H1 (cell line): ENCODE measurements around the gene DZIP1L. TPM values are rescaled to one million over a fixed set of nuclear protein-coding genes. Genes with fewer than 3 reads are reported as not detected.

Experiments used
- CTCF ChIA-PET: fragments of 300-600 bp; sonication (Branson Sonifier 250); formaldehyde crosslinking; loops from one replicate; lab custom pipeline; 2021; ENCODE audit not compliant: partially characterized antibody; lab: Charles Lee
- POLR2A ChIA-PET: fragments of 300-600 bp; sonication (Branson Sonifier 250); formaldehyde crosslinking; loops from one replicate; lab custom pipeline; 2021; ENCODE audit warnings: inconsistent platforms; ENCODE audit not compliant: partially characterized antibody; lab: Charles Lee
- DNase-seq, 2 experiments: peaks; one replicate each; pipeline versions ENCODE4 v3.0.0 to v3.0.0-alpha.2; 2010 to 2022; ENCODE audit warnings: low spot score in 2 of 2, low read depth in 1 of 2, mixed read lengths in 1 of 2
- FAIRE-seq: peaks from 2 replicates; lab custom pipeline; 2011; peaks lifted over from hg19 to GRCh38; lab: Jason Lieb, UNC
- H2AFZ ChIP-seq: 2 replicates; pipeline ENCODE4 v1.8.1; 2012; ENCODE audit warnings: low read length, inconsistent platforms
- H2AK5ac ChIP-seq: 2 replicates; pipeline ENCODE4 v1.6.1; 2013; ENCODE audit warnings: low read depth, low read length
- H2BK120ac ChIP-seq: replicated peaks from 2 replicates; pipeline ENCODE3; 2013; ENCODE audit warnings: low read depth, low read length, inconsistent platforms
- H2BK12ac ChIP-seq: 2 replicates; pipeline ENCODE4 v1.6.1; 2013; ENCODE audit warnings: low read depth, low read length
- H2BK15ac ChIP-seq: 2 replicates; pipeline ENCODE4 v1.6.1; 2013; ENCODE audit warnings: low read length
- H2BK20ac ChIP-seq: 2 replicates; pipeline ENCODE4 v1.6.1; 2013; ENCODE audit warnings: low read length
- H2BK5ac ChIP-seq: 2 replicates; pipeline ENCODE4 v1.6.1; 2013; ENCODE audit warnings: low read depth, low read length
- H3K14ac ChIP-seq: 2 replicates; pipeline ENCODE4 v1.6.1; 2013; ENCODE audit warnings: inconsistent platforms; ENCODE audit not compliant: insufficient read length
- H3K18ac ChIP-seq: 2 replicates; pipeline ENCODE4 v1.6.1; 2013; ENCODE audit warnings: low read length; ENCODE audit errors: extremely low read depth
- H3K23ac ChIP-seq: 2 replicates; pipeline ENCODE4 v1.6.1; 2013; ENCODE audit warnings: inconsistent platforms; ENCODE audit not compliant: insufficient read length
- H3K23me2 ChIP-seq: 2 replicates; pipeline ENCODE4 v1.6.1; 2013; ENCODE audit warnings: low read depth, low read length
- H3K27ac ChIP-seq: 2 replicates; pipeline ENCODE4 v1.6.1; 2011; ENCODE audit warnings: low read depth, low read length, inconsistent platforms
- H3K27me3 ChIP-seq, 4 experiments: replicated peaks in 1 of 4; 1 replicate in 1 of 4; 2 replicates in 3 of 4; pipeline versions ENCODE4 v1.6.1 to v1.8.1; 2011 to 2013; ENCODE audit warnings: low read length in 3 of 4, mild to moderate bottlenecking in 3 of 4, inconsistent platforms in 2 of 4, mixed read lengths in 2 of 4, moderate library complexity in 1 of 4; ENCODE audit not compliant: control insufficient read depth in 3 of 4, insufficient read depth in 3 of 4; ENCODE audit errors: extremely low read depth in 1 of 4
- H3K36me3 ChIP-seq, 4 experiments: 2 replicates each; pipeline versions ENCODE4 v1.6.1 to v1.8.1; 2011 to 2013; ENCODE audit warnings: mild to moderate bottlenecking in 4 of 4, low read length in 3 of 4, moderate library complexity in 2 of 4, control low read depth in 1 of 4, inconsistent platforms in 1 of 4; ENCODE audit not compliant: insufficient read depth in 4 of 4, control insufficient read depth in 2 of 4
- H3K4ac ChIP-seq: replicated peaks from 2 replicates; pipeline ENCODE3; 2013; ENCODE audit warnings: low read length, low read depth, mixed read lengths, inconsistent platforms; ENCODE audit not compliant: insufficient read length
- H3K4me1 ChIP-seq, 4 experiments: replicated peaks in 1 of 4; 1 replicate in 1 of 4; 2 replicates in 3 of 4; pipeline versions ENCODE4 v1.6.1 to v1.8.1; 2011 to 2013; ENCODE audit warnings: low read length in 3 of 4, inconsistent platforms in 2 of 4, mixed read lengths in 1 of 4; ENCODE audit not compliant: insufficient read depth in 4 of 4, control insufficient read depth in 3 of 4
- H3K4me2 ChIP-seq, 2 experiments: 2 replicates each; pipeline versions ENCODE4 v1.6.1 to v1.8.1; 2011 to 2013; ENCODE audit warnings: low read depth in 2 of 2, low read length in 2 of 2, control low read depth in 1 of 2, inconsistent platforms in 1 of 2, mild to moderate bottlenecking in 1 of 2; ENCODE audit not compliant: insufficient read depth in 1 of 2
- H3K4me3 ChIP-seq, 4 experiments: fragments of 200-600, 300-600 bp in 1 of 4; sonication (generic), shearing (Covaris generic), sonication (Bioruptor Twin) in 1 of 4; 2 replicates each; pipeline versions ENCODE4 v1.5.1 to v1.8.1; 2011 to 2016; ENCODE audit warnings: low read length in 4 of 4, low read depth in 3 of 4, control low read depth in 2 of 4, inconsistent platforms in 2 of 4, mild to moderate bottlenecking in 2 of 4, mixed read lengths in 1 of 4, moderate library complexity in 1 of 4; ENCODE audit not compliant: insufficient read depth in 2 of 4; ENCODE audit errors: extremely low read depth in 1 of 4
- H3K56ac ChIP-seq: replicated peaks from 2 replicates; pipeline ENCODE3; 2013; ENCODE audit warnings: low read depth, mild to moderate bottlenecking, mixed read lengths, low read length, inconsistent platforms; ENCODE audit not compliant: insufficient read length
- H3K79me1 ChIP-seq: 2 replicates; pipeline ENCODE4 v1.6.1; 2013; ENCODE audit warnings: low read depth, low read length, control low read depth
- H3K79me2 ChIP-seq, 2 experiments: 2 replicates each; pipeline versions ENCODE4 v1.6.1 to v1.8.1; 2012 to 2013; ENCODE audit warnings: low read length in 2 of 2, mild to moderate bottlenecking in 2 of 2, inconsistent platforms in 1 of 2; ENCODE audit not compliant: insufficient read depth in 2 of 2, control insufficient read depth in 1 of 2
- H3K9ac ChIP-seq, 4 experiments: replicated peaks in 1 of 4; 1 replicate in 1 of 4; 2 replicates in 3 of 4; pipeline versions ENCODE4 v1.6.1 to v1.8.1; 2011 to 2013; ENCODE audit warnings: low read depth in 3 of 4, low read length in 3 of 4, control low read depth in 2 of 4, mild to moderate bottlenecking in 2 of 4, moderate library complexity in 2 of 4, inconsistent platforms in 1 of 4; ENCODE audit errors: extremely low read depth in 1 of 4
- H3K9me3 ChIP-seq, 2 experiments: 2 replicates each; pipeline versions ENCODE4 v1.6.1 to v1.8.1; 2012 to 2013; ENCODE audit warnings: mild to moderate bottlenecking in 2 of 2, moderate library complexity in 2 of 2, control low read depth in 1 of 2, inconsistent platforms in 1 of 2, low read depth in 1 of 2, low read length in 1 of 2, mixed read lengths in 1 of 2; ENCODE audit not compliant: insufficient read depth in 2 of 2
- H4K20me1 ChIP-seq, 2 experiments: replicated peaks in 1 of 2; 2 replicates each; pipeline versions ENCODE3 to v1.8.1; 2011 to 2013; ENCODE audit warnings: inconsistent platforms in 2 of 2, low read length in 2 of 2, mild to moderate bottlenecking in 1 of 2; ENCODE audit not compliant: insufficient read depth in 2 of 2, control insufficient read depth in 1 of 2
- H4K5ac ChIP-seq: 2 replicates; pipeline ENCODE4 v1.6.1; 2013; ENCODE audit warnings: low read length, low read depth, mixed read lengths, inconsistent platforms; ENCODE audit not compliant: insufficient read length
- H4K8ac ChIP-seq: 2 replicates; pipeline ENCODE4 v1.8.0; 2013; ENCODE audit warnings: mild to moderate bottlenecking, moderate library complexity, low read length, inconsistent platforms; ENCODE audit not compliant: insufficient read depth; ENCODE audit errors: extremely low read depth
- H4K91ac ChIP-seq: replicated peaks from 2 replicates; pipeline ENCODE3; 2013; ENCODE audit warnings: low read length, mixed read lengths, inconsistent platforms; ENCODE audit not compliant: insufficient read length
- BCL11A ChIP-seq, 2 experiments: IDR thresholded peaks; one replicate each; pipeline ENCODE4 v1.6.1; 2011; ENCODE audit warnings: low read depth in 2 of 2, low read length in 2 of 2, mild to moderate bottlenecking in 2 of 2
- CHD1 ChIP-seq: IDR thresholded peaks from 2 replicates; pipeline ENCODE4 v1.6.1; 2012; ENCODE audit warnings: low read depth, low read length, improper control_type of control experiment
- FOSL1 ChIP-seq: IDR thresholded peaks from 2 replicates; pipeline ENCODE4 v1.6.1; 2011; ENCODE audit warnings: mild to moderate bottlenecking, low read depth, low read length, moderate library complexity; ENCODE audit not compliant: insufficient read depth
- JUN ChIP-seq: IDR thresholded peaks from 2 replicates; pipeline ENCODE4 v1.6.1; 2011; ENCODE audit warnings: low read depth, mild to moderate bottlenecking, improper control_type of control experiment, low read length
- KDM5A ChIP-seq: fragments of 200-600 bp; IDR thresholded peaks from 2 replicates; pipeline ENCODE4 v1.7.1; 2012; ENCODE audit warnings: mild to moderate bottlenecking, low read length, inconsistent platforms, mixed read lengths
- NRF1 ChIP-seq: IDR thresholded peaks from 2 replicates; pipeline ENCODE4 v1.6.1; 2011; ENCODE audit warnings: mild to moderate bottlenecking, low read depth, low read length, improper control_type of control experiment
- PHF8 ChIP-seq: fragments of 200-600 bp; sonication (generic); conservative IDR thresholded peaks from 2 replicates; pipeline ENCODE4 v1.7.1; 2012; ENCODE audit warnings: low read depth, mild to moderate bottlenecking, inconsistent platforms, low read length, moderate library complexity
- POLR2AphosphoS5 ChIP-seq: IDR thresholded peaks from 2 replicates; pipeline ENCODE4 v1.6.1; 2011; ENCODE audit warnings: low read depth, low read length
- RXRA ChIP-seq: IDR thresholded peaks from 2 replicates; pipeline ENCODE4 v1.6.1; 2011; ENCODE audit warnings: low read depth, mild to moderate bottlenecking, low read length, moderate library complexity; ENCODE audit not compliant: insufficient read depth
- SIRT6 ChIP-seq: IDR thresholded peaks from one replicate; pipeline ENCODE4 v1.7.1; 2012; ENCODE audit warnings: low read length, inconsistent platforms
- SP2 ChIP-seq: IDR thresholded peaks from 2 replicates; pipeline ENCODE4 v1.6.1; 2012; ENCODE audit warnings: mild to moderate bottlenecking, low read length, inconsistent platforms
- SP4 ChIP-seq: IDR thresholded peaks from 2 replicates; pipeline ENCODE4 v1.6.1; 2012; ENCODE audit warnings: low read length, inconsistent platforms
- SRF ChIP-seq: IDR thresholded peaks from 2 replicates; pipeline ENCODE4 v1.6.1; 2011; ENCODE audit warnings: mild to moderate bottlenecking, low read depth, low read length, moderate library complexity
- TAF1 ChIP-seq: IDR thresholded peaks from 2 replicates; pipeline ENCODE4 v1.6.1; 2011; ENCODE audit warnings: mild to moderate bottlenecking, low read depth, low read length
- WGBS, 2 experiments: shearing (Covaris generic) in 1 of 2; methylation state at CpG; one replicate each; pipeline versions ENCODE4 v1.1.6 to v1.1.7; 2013 to 2015; ENCODE audit warnings: low lambda C conversion rate in 2 of 2, mixed read lengths in 2 of 2, inconsistent platforms in 1 of 2, low coverage in 1 of 2, missing lambda C conversion rate in 1 of 2; ENCODE audit not compliant: insufficient replicate concordance in 2 of 2, insufficient coverage in 1 of 2, insufficient read length in 1 of 2; ENCODE audit errors: extremely low coverage in 1 of 2, missing lambda C conversion rate in 1 of 2; 5-methylcytosine and 5-hydroxymethylcytosine counted together
- polyA plus RNA-seq, 7 experiments: library from polyadenylated mRNA; depleted of rRNA in 3 of 7; stranded (reverse) in 5 of 7; unstranded in 2 of 7; fragments of >200 nt in 5 of 7; fragments of 200-250 nt in 2 of 7; gene quantifications; 1 replicate in 5 of 7; 2 replicates in 1 of 7; 4 replicates in 1 of 7; pipeline versions ENCODE4 v1.2.1 to v1.2.3, GENCODE V29; 2011 to 2013; ENCODE audit warnings: missing spikeins in 2 of 7, mixed read lengths in 2 of 7
- total RNA-seq: library from RNA; stranded (reverse); fragmentation: NEBNext Ultra II Directional; extraction: Animal tissue kit (Norgen Biotek cat#: 25700); gene quantifications from 2 replicates; pipeline ENCODE4 v1.2.1, GENCODE V29; 2021
- TF ChIP-seq, protein P1 (sequence below): IDR thresholded peaks from 2 replicates; pipeline ENCODE4 v1.6.1; 2012; ENCODE audit warnings: inconsistent platforms

Gene DZIP1L
- total and polyA plus RNA-seq, 2 of the 8 experiments (the other 6 are each of a cell fraction or from before 2014, with no cell fraction given): 6.5 to 8.3 TPM

DNA sequence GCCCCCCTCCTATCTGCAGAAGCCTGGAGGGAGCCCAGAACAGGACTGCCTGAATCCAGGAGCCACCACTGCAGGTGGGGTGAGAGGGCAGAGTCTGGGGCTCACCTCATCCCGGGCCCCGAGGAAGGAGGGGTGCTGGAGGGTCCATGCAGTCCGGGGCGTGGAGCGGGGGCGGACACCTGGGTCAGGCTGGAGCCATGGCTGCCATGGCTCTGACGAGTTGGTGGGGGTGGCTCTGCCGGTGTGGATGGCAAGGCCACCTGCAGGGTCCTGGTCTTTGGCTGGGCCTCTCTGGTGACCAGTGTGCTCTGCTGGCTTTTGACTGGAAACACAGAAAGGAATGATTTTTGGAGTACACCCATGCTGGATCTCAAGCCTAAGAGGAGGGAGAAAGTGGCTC lies 47.4 kb downstream of the DZIP1L start:
- WGBS, 2 experiments: 86% methylated on average over 2 of the region's 8 CpGs; no CpG with 5 or more reads in 1 of the 2 experiments
- no peak overlapping the region for H4K91ac ChIP-seq
- no peaks in the 10 kb centered on the region for H3K27me3 ChIP-seq
- H2BK12ac ChIP-seq: no peak overlapping the region
- H3K4ac ChIP-seq: no peak overlapping the region
- H3K27ac ChIP-seq: no peak overlapping the region
- H2BK15ac ChIP-seq: no peak overlapping the region
- no peak overlapping the region for H2AFZ ChIP-seq
- TF ChIP-seq SP2 (no peak), BCL11A (IDR thresholded peaks at IDR 0.05; ENCODE audit: low read depth in 2 of 2, low read length in 2 of 2) (no peak), POLR2AphosphoS5 (no peak), RXRA (no peak), SRF (no peak), SIRT6 (no peak), JUN (no peak), SP4 (no peak), KDM5A (no peak), NRF1 (no peak), CHD1 (no peak), PHF8 (no peak), FOSL1 (no peak), TAF1 (no peak)
- TF ChIP-seq, protein P1, sequence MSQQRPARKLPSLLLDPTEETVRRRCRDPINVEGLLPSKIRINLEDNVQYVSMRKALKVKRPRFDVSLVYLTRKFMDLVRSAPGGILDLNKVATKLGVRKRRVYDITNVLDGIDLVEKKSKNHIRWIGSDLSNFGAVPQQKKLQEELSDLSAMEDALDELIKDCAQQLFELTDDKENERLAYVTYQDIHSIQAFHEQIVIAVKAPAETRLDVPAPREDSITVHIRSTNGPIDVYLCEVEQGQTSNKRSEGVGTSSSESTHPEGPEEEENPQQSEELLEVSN: no peak
- TF ChIP-seq, all 59 proteins: peak for 0
- no peaks in the 10 kb centered on the region for H4K20me1 ChIP-seq
- no peaks in the 10 kb centered on the region for H3K9me3 ChIP-seq
- no peak overlapping the region for H3K56ac ChIP-seq
- no peak overlapping the region for H3K9ac ChIP-seq
- ChIA-PET CTCF (interaction anchor here (1.3 to 16.3 kb wide), 6 partner anchors 12 to 51 kb away, joined by 3 to 232 read pairs (median 6); partner anchors contain the start of gene DZIP1L), POLR2A (interaction anchor here (1.5 kb wide), 1 partner anchor 9 kb away, joined by 3 read pairs; no protein-coding TSS in a partner anchor)
- no peak overlapping the region; the same call in 1 of the 2 replicates for H2BK5ac ChIP-seq
- no peak overlapping the region for H3K23ac ChIP-seq
- H3K4me2 ChIP-seq: no peak overlapping the region
- H3K18ac ChIP-seq: no peak overlapping the region
- H3K4me1 ChIP-seq: peaks cover 1 to 4% (median 2%) of the 10 kb centered on the region in 4 experiments; a peak in 3 of 7 replicates
- H2BK120ac ChIP-seq: no peak overlapping the region
- no peak overlapping the region for H4K8ac ChIP-seq
- FAIRE-seq: no peak
- no peak overlapping the region for H3K4me3 ChIP-seq
- no peaks in the 10 kb centered on the region for H3K79me2 ChIP-seq
- H2BK20ac ChIP-seq: no peak overlapping the region
- H2AK5ac ChIP-seq: no peak overlapping the region
- H3K79me1 ChIP-seq: no peaks in the 10 kb centered on the region
- H3K23me2 ChIP-seq: no peaks in the 10 kb centered on the region
- no peak overlapping the region for H4K5ac ChIP-seq
- no peak for DNase-seq
- H3K14ac ChIP-seq: no peak overlapping the region
- H3K36me3 ChIP-seq: peaks cover 3 to 10% (median 9%) of the 10 kb centered on the region in 4 experiments; a peak in 5 of 8 replicates
